ENCODE measurements around the gene USB1.

Gene USB1

GRCh38 chr16:58000706-58001676, at the start of gene USB1:
USB1 (plus strand) TSS chr16:58001407; CDS start chr16:58001484, 77 bp downstream.
- peak; percentile 92 for DNase-seq

DNA sequence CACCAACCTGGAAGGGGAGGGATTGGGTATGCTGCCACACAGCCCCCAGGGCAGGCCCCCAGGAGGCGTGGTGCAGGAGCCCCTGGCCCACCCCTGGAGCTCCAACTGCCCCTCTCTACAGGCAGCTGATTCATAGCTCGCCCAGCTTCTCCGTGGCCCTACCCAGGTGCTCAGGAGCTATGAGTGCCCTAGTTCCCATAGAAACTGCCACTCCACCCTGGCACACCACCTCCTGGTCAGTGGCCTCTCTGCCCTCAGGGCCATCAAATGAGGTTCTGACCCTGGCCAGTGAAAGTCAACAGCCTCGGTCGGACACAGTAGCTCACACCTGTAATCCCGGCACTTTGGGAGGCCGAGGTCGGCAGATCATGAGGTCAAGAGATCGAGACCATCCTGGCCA, 48.3 kb upstream of the USB1 start:
- DNase-seq = no peak

- no peak for DNase-seq
Measured at GRCh38 chr16:57953857-57954256, 47.4 kb upstream of the USB1 start.

- DNase-seq = no peak
Measured at GRCh38 chr16:57955572-57956188, 45.5 kb upstream of the USB1 start.

GRCh38 chr16:57956270-57956808, 44.9 kb upstream of the USB1 start:
- no peak for DNase-seq

GRCh38 chr16:57956924-57957672, 44.1 kb upstream of the USB1 start:
- no peak for DNase-seq

GRCh38 chr16:57957673-57958392, 43.4 kb upstream of the USB1 start:
- DNase-seq = no peak

DNA sequence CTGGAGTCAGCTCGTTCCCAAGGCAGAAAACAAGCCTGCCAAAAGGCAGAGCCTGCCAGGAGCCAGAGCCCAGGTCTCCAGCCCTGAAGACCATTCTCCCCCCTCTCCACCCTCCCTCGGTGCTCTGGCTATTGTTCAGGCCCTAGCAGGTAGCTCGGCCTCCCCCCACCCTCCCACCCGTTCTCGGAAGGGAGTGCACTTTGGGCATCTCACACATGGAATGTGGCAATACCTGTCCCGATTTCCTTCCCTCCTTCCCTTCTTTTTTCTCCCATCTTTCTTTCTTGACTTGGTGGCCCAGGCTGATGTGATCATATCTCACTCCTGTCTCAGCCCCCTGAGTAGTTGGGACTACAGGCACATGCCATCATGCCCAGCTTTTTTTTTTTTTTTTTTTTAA, 42.7 kb upstream of the USB1 start:
- DNase-seq = no peak

- DNase-seq = no peak
Measured at GRCh38 chr16:57959121-57959520, 42.1 kb upstream of the USB1 start.

- DNase-seq = no peak
Measured at GRCh38 chr16:57959804-57960203, 41.4 kb upstream of the USB1 start.

- DNase-seq = no peak
Measured at GRCh38 chr16:57960310-57960709, 40.9 kb upstream of the USB1 start.

GRCh38 chr16:57960826-57961472, 40.3 kb upstream of the USB1 start:
- no peak for DNase-seq

DNA sequence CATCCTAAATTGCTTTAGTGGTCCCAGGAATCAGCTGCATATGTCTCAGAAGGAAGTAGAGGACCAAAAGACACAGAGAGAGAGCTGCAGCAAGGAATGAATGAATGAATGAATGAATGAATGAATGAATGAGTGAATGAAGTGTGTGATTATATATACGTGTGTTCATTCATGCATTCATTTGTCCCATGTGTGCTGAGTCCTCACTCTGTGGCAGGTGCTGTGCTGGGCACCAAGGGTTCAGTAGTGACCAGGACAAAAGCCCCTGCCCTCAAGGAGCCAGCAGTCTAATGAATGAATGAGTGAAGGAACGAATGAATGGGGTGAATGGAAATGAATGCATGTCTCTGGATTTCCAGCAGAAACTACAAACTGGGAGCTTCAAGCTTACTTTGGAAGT, 39.7 kb upstream of the USB1 start:
- no peak for DNase-seq

DNA sequence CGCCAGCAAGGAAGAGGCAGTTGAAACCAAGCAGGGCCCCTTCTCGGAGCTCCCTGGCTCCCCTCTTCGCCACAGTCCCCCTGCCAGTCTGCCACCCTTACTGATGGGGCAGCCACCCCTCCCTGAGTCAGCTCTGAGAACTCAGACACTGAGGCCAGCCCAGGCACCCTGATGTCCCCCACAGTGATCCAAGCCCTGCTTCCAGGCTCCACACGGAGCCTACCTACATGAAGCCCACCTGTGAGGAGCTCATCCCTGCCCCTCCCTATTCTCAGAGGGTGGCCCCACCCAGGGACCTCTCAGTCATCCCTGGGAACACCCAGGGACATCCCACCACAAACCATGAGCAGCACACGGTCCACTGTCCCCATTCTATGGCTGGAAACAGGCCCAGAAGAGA, 39.2 kb upstream of the USB1 start:
- DNase-seq = no peak

DNA sequence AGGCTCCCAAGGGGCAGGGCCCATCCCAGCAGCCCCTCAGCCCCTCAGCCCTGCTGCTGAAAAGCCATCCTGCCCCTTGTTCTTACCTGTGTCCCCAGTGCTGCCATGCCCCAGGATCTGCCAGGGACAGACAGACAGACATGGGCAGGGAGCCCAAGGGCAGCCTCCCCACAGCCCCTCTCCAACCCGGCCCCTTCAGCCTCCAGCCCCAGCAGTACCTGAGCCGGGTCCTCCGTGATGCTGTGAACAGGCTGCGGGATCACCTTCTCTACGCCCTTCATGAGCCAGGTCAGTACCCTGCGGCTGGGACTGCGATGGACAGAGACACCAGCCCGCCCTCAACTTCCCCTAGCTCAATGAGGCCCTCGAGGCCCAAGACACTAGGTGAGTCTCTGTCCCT, 38.5 kb upstream of the USB1 start:
- DNase-seq = no peak

DNA sequence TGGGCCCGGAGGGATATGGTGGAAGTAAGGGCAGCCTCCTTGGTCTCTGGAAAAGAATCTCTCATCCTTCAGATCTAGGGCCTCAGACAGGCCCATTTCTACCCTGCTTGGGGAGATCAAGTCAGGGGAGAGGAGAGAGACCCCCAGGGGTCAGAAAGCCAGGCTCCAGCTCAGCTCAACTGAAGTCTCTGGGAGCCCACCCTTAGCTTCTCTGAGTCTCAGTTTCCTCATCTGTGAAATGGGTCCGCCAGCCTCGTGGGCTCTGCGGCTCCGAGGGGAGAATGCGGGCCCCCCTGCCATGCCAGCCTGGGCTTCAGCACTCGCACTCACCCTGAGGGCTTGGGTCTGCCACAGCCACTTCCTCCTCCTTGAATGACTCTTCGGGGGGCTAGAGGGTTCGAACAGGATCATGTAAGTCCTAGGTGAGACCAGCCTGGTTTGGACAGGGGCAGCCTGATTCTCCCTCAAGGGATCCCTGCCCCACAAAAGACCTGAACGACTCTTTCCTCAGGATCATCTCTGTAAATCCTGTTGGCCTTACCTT, 37.0 kb upstream of the USB1 start:
- DNase-seq = no peak

- DNase-seq = no peak
Measured at GRCh38 chr16:57966204-57966771, 34.9 kb upstream of the USB1 start.

GRCh38 chr16:57966986-57967385, 34.2 kb upstream of the USB1 start:
- DNase-seq = no peak

GRCh38 chr16:57967916-57968315, 33.3 kb upstream of the USB1 start:
- DNase-seq = no peak

DNA sequence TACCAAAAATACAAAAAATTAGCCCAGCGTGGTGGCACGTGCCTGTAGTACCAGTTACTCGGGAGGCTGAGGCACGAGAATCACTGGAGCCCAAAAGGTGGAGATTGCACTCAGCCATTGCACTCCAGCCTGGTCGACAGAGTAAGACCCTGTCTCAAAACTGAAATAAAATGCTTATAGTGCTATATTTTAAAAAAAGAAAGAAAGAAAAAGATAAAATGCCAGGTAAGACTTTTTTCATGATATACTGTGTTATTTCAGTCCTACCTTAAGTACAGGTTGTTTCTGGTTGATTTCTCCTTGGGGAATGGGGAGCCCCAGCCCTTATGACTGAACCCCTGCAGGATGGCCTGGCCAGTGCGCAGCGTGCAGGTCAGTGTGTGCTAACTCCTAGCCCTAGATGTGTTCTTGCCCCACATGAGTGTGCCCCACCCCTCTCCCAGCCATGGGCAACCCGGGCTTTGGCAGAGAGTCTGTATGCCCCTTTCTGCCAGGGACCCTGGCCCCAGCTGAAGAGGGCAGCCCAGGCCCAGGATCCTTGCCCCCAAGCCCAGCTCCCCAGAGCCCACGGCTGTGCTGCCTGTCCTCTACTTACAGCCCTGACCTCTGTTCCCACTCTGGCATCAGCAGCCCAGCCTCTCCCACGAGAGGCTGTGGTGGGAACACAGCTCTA, 31.6 kb upstream of the USB1 start:
- DNase-seq = no peak

DNA sequence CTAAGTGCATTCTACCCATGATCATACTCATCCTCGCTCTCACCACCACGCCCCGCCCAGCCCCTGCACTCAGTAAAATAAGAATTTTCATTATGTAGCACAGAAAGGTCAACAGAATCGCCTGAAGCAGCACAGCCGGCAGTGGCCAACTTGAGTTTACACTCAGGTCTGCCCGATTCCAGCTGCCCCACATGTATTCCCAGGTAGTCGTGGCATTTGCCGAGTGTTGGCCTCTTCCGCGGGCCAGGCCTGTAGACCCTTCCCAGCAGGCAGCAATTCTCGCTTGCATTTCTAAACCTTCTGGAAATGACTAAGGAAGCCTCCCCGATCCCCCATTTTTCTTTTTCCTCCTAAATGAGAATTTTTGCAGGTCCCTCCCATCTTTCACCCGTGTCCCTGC, 30.9 kb upstream of the USB1 start:
- DNase-seq = no peak
